HepG2 (cell line): ENCODE data around the gene FOXA3. TPM values are rescaled to one million over a fixed set of nuclear protein-coding genes. Genes with fewer than 3 reads are reported as not detected.

Experiments
- ATF7 ChIP-seq, 2 experiments: fragments of 450-650 bp in 1 of 2; sonication (generic) in 1 of 2; formaldehyde crosslinking in 1 of 2; IDR thresholded peaks; 2 replicates each; pipeline versions ENCODE4 v1.4.0 to v1.6.1; 2016 to 2020; ENCODE audit warnings: antibody characterized with exemption in 1 of 2, mild to moderate bottlenecking in 1 of 2, missing genetic modification reagents in 1 of 2
- CREBL2 ChIP-seq: sonication (generic); formaldehyde crosslinking; IDR thresholded peaks from 2 replicates; pipeline ENCODE4 v1.8.1; 2023; ENCODE audit warnings: missing genetic modification reagents, mild to moderate bottlenecking, borderline replicate concordance
- E2F2 ChIP-seq: sonication (generic); formaldehyde crosslinking; IDR thresholded peaks from 2 replicates; pipeline ENCODE4 v1.4.0; 2020; ENCODE audit warnings: missing genetic modification reagents, borderline replicate concordance
- ETV6 ChIP-seq: sonication (generic); formaldehyde crosslinking; conservative IDR thresholded peaks from 2 replicates; pipeline ENCODE4 v1.4.0; 2020; ENCODE audit warnings: missing genetic modification reagents
- HNF4A ChIP-seq: sonication (generic); formaldehyde crosslinking; IDR thresholded peaks from 2 replicates; pipeline ENCODE4 v1.4.0; 2020; ENCODE audit warnings: missing genetic modification reagents
- HOXA3 ChIP-seq: sonication (generic); formaldehyde crosslinking; IDR thresholded peaks from 2 replicates; pipeline ENCODE4 v1.5.0; 2020; ENCODE audit warnings: missing genetic modification reagents
- IKZF1 ChIP-seq: fragments of 450-650 bp; IDR thresholded peaks from 2 replicates; pipeline ENCODE4 v1.7.1; 2016
- JUNB ChIP-seq: sonication (generic); formaldehyde crosslinking; IDR thresholded peaks from 2 replicates; pipeline ENCODE4 v1.8.0; 2022; ENCODE audit warnings: missing genetic modification reagents, mild to moderate bottlenecking, borderline replicate concordance
- MAX ChIP-seq: IDR thresholded peaks from 2 replicates; pipeline ENCODE4 v1.6.1; 2012; ENCODE audit warnings: inconsistent platforms
- MTF2 ChIP-seq: sonication (generic); formaldehyde crosslinking; IDR thresholded peaks from 2 replicates; pipeline ENCODE4 v1.5.0; 2020; ENCODE audit warnings: missing genetic modification reagents, borderline replicate concordance
- NCOA5 ChIP-seq: sonication (generic); formaldehyde crosslinking; IDR thresholded peaks from 2 replicates; pipeline ENCODE4 v1.4.0; 2020; ENCODE audit warnings: missing genetic modification reagents
- NR0B2 ChIP-seq: sonication (generic); formaldehyde crosslinking; IDR thresholded peaks from 2 replicates; pipeline ENCODE4 v1.4.0; 2020; ENCODE audit warnings: mild to moderate bottlenecking, missing genetic modification reagents
- NRL ChIP-seq: sonication (generic); formaldehyde crosslinking; IDR thresholded peaks from 2 replicates; pipeline ENCODE4 v1.5.0; 2020; ENCODE audit warnings: missing genetic modification reagents, mild to moderate bottlenecking, moderate library complexity, borderline replicate concordance
- PTBP1 ChIP-seq: fragments of 200-400 bp; formaldehyde crosslinking; IDR thresholded peaks from 2 replicates; pipeline ENCODE4 v1.6.1; 2018; ENCODE audit warnings: low read length, low read depth; ENCODE audit not compliant: poor library complexity, severe bottlenecking
- RBM22 ChIP-seq: fragments of 200-400 bp; formaldehyde crosslinking; optimal IDR thresholded peaks from 2 replicates; pipeline ENCODE3; 2017; ENCODE audit warnings: mild to moderate bottlenecking, low read length, moderate library complexity
- SCMH1 ChIP-seq: sonication (generic); formaldehyde crosslinking; IDR thresholded peaks from 2 replicates; pipeline ENCODE4 v1.9.0; 2021; ENCODE audit warnings: missing genetic modification reagents, mild to moderate bottlenecking, borderline replicate concordance
- XRCC5 ChIP-seq: fragments of 200-400 bp; formaldehyde crosslinking; optimal IDR thresholded peaks from 2 replicates; pipeline ENCODE3; 2017; ENCODE audit warnings: mild to moderate bottlenecking, low read length
- ZBTB44 ChIP-seq: sonication (generic); formaldehyde crosslinking; IDR thresholded peaks from 2 replicates; pipeline ENCODE4 v1.4.0; 2020; ENCODE audit warnings: missing genetic modification reagents
- ZNF18 ChIP-seq: sonication (generic); formaldehyde crosslinking; IDR thresholded peaks from 2 replicates; pipeline ENCODE4 v1.8.0; 2022; ENCODE audit warnings: mild to moderate bottlenecking, missing genetic modification reagents; ENCODE audit not compliant: insufficient replicate concordance
- ZNF33B ChIP-seq: sonication (generic); formaldehyde crosslinking; IDR thresholded peaks from 2 replicates; pipeline ENCODE4 v1.5.1; 2020; ENCODE audit warnings: mild to moderate bottlenecking, missing genetic modification reagents
- ZNF441 ChIP-seq: sonication (generic); formaldehyde crosslinking; IDR thresholded peaks from 2 replicates; pipeline ENCODE4 v1.7.0; 2021; ENCODE audit warnings: missing genetic modification reagents, borderline replicate concordance
- ZNF501 ChIP-seq: sonication (generic); formaldehyde crosslinking; IDR thresholded peaks from 2 replicates; pipeline ENCODE4 v1.5.1; 2020; ENCODE audit warnings: mild to moderate bottlenecking, moderate library complexity, missing genetic modification reagents
- ZNF546 ChIP-seq: sonication (generic); formaldehyde crosslinking; conservative IDR thresholded peaks from 2 replicates; pipeline ENCODE4 v1.8.1; 2023; ENCODE audit warnings: mild to moderate bottlenecking, missing genetic modification reagents
- ZNF569 ChIP-seq: sonication (generic); formaldehyde crosslinking; IDR thresholded peaks from 2 replicates; pipeline ENCODE4 v1.5.0; 2020; ENCODE audit warnings: mild to moderate bottlenecking, missing genetic modification reagents, moderate library complexity, borderline replicate concordance
- ZNF790 ChIP-seq: sonication (generic); formaldehyde crosslinking; IDR thresholded peaks from 2 replicates; pipeline ENCODE4 v1.8.0; 2022; ENCODE audit warnings: missing genetic modification reagents, mild to moderate bottlenecking, borderline replicate concordance
- polyA plus RNA-seq, 8 experiments: library from polyadenylated mRNA; depleted of rRNA in 3 of 8; stranded (reverse) in 7 of 8; unstranded in 1 of 8; fragments of >200 nt; fragmentation: Illumina TruSeq in 4 of 8; extraction: Trizol in 4 of 8; gene quantifications; 2 replicates each; pipeline versions ENCODE4 v1.2.1 to v1.2.3, GENCODE V29; 2011 to 2016; ENCODE audit warnings: low read depth in 4 of 8, missing spikeins in 1 of 8, mixed read lengths in 1 of 8; ENCODE audit not compliant: insufficient read depth in 1 of 8
- total RNA-seq, 5 experiments: library from RNA; depleted of rRNA; stranded (reverse); fragments of >200 nt; fragmentation: Illumina TruSeq; extraction: Trizol; gene quantifications; 2 replicates each; pipeline ENCODE4 v1.2.3, GENCODE V29; 2016; ENCODE audit warnings: low read depth in 1 of 5

Gene FOXA3
- total and polyA plus RNA-seq, 2 of the 13 experiments (the other 11 are each of a cell fraction or from before 2014, with no cell fraction given): 29.8 to 47.6 TPM

- TF ChIP-seq ZNF33B (CRISPR knock-in tag) (no peak), JUNB (CRISPR knock-in tag) (no peak), ZBTB44 (CRISPR knock-in tag) (no peak), NRL (CRISPR knock-in tag) (no peak), HOXA3 (CRISPR knock-in tag) (peak; percentile 57; the same call in 1 of the 2 replicates), HNF4A (no peak), MAX (peak; percentile 19), E2F2 (no peak), MTF2 (CRISPR knock-in tag) (no peak), NR0B2 (CRISPR knock-in tag) (peak; percentile 52; the same call in 1 of the 2 replicates), ATF7 (IDR thresholded peaks at IDR 0.05) (no peak), ATF7 (CRISPR knock-in tag; IDR thresholded peaks at IDR 0.05) (no peak), ZNF441 (CRISPR knock-in tag) (no peak), ZNF790 (CRISPR knock-in tag) (no peak), ETV6 (CRISPR knock-in tag) (no peak), RBM22 (no peak), XRCC5 (peak; percentile 65), ZNF546 (peak; percentile 22; the same call in 1 of the 2 replicates), ZNF18 (no peak), IKZF1 (no peak), NCOA5 (CRISPR knock-in tag) (no peak), SCMH1 (CRISPR knock-in tag) (no peak), ZNF501 (no peak), ZNF569 (0 out of 2 replicates have a peak, but pooled peaks have one; percentile 24), PTBP1 (no peak), CREBL2 (CRISPR knock-in tag) (no peak)
Observed at GRCh38 chr19:45863840-45864628, at the start of gene FOXA3 (continued).
